ENCODE results near the gene EFCAB6. TPM values are rescaled to one million over a fixed set of nuclear protein-coding genes. Genes with fewer than 3 reads are reported as not detected.

The EFCAB6 gene
- total and polyA plus RNA-seq, 10 of the 15 experiments (the other 5 are each of a cell fraction or from before 2014, with no cell fraction given) = 0.05 to 0.42 (median 0.19) TPM

DNA sequence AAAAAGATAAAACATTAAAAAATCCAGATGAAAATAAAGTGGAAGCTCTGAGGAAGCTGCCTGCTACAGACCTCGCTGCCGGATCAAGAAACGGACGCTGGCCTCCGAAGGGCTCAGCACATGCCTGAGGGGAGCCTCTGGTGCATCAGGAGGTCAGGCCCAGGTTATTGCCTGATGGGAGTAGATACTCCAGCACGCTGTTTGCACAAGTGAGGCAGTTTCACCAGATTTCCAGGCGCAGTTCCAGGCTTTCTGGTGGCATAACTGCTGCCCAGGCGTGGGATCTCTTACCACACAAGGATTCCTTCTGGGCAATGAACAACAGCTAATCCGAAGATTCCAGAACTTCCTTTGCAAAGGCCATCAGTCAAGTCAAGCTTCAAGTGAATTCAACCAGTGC is 246.1 kb downstream of the EFCAB6 start (continued):
- TF ChIP-seq, protein P1, sequence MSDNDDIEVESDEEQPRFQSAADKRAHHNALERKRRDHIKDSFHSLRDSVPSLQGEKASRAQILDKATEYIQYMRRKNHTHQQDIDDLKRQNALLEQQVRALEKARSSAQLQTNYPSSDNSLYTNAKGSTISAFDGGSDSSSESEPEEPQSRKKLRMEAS (IDR thresholded peaks at IDR 0.05; ENCODE audit: low read depth, low read length) = no peak
- TF ChIP-seq ZNF384 (IDR thresholded peaks at IDR 0.05; ENCODE audit: borderline replicate concordance, low read depth, low read length) (no peak), TCF7 (IDR thresholded peaks at IDR 0.05; ENCODE audit: borderline replicate concordance) (no peak), YY1 (IDR thresholded peaks at IDR 0.05; ENCODE audit: low read depth, low read length) (no peak), CEBPB (IDR thresholded peaks at IDR 0.05; ENCODE audit: borderline replicate concordance in 1 of 2, low read depth in 2 of 2, low read length in 2 of 2) (no peak)
- TF ChIP-seq, protein P2, sequence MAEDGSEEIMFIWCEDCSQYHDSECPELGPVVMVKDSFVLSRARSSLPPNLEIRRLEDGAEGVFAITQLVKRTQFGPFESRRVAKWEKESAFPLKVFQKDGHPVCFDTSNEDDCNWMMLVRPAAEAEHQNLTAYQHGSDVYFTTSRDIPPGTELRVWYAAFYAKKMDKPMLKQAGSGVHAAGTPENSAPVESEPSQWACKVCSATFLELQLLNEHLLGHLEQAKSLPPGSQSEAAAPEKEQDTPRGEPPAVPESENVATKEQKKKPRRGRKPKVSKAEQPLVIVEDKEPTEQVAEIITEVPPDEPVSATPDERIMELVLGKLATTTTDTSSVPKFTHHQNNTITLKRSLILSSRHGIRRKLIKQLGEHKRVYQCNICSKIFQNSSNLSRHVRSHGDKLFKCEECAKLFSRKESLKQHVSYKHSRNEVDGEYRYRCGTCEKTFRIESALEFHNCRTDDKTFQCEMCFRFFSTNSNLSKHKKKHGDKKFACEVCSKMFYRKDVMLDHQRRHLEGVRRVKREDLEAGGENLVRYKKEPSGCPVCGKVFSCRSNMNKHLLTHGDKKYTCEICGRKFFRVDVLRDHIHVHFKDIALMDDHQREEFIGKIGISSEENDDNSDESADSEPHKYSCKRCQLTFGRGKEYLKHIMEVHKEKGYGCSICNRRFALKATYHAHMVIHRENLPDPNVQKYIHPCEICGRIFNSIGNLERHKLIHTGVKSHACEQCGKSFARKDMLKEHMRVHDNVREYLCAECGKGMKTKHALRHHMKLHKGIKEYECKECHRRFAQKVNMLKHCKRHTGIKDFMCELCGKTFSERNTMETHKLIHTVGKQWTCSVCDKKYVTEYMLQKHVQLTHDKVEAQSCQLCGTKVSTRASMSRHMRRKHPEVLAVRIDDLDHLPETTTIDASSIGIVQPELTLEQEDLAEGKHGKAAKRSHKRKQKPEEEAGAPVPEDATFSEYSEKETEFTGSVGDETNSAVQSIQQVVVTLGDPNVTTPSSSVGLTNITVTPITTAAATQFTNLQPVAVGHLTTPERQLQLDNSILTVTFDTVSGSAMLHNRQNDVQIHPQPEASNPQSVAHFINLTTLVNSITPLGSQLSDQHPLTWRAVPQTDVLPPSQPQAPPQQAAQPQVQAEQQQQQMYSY (CRISPR knock-in tag; IDR thresholded peaks at IDR 0.05) = no peak

DNA sequence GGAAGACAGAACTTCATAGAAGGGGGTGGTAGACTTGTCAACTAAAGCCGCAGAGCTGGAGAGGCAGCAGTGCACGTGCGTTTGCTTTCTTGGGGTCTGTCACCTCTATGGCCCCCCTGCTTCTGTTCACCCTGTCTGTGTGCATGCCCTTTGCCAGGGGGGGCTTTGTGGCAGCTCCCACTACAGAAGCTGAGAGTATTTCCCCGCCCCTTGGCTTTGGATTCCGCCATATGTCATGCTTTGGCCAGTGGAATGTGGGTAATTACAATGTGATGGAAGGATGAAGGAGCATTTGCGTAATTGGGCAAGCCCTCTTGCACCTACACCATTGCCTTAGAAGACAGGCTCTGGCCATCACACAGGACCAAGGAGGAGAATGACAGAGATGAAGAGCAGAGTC is 247.2 kb downstream of the EFCAB6 start:
- H3K79me2 ChIP-seq (ENCODE audit: control insufficient read depth, insufficient read depth, low read length) = no peaks in the 10 kb centered on the region
- BruUV-seq (replicated peaks) = no TSS peak
- FAIRE-seq (no peak), ATAC-seq (no peak), DNase-seq (ENCODE audit: low read depth, low spot score) (no peak)
- CTCF ChIA-PET = interaction anchor here (1.3 kb wide), 1 partner anchor 320 kb away, joined by 3 read pairs; no protein-coding TSS in a partner anchor
- whole genome bisulfite sequencing (ENCODE audit: insufficient coverage, insufficient replicate concordance, low lambda C conversion rate, missing lambda C conversion rate) = 45% methylated on average over 6 of the region's 6 CpGs
- RAD21 ChIA-PET (ENCODE audit: unreplicated experiment) = no interaction called here
- H3K4me1 ChIP-seq (ENCODE audit: control insufficient read depth, insufficient read depth, low read length) = no peaks in the 10 kb centered on the region
- H3K4me2 ChIP-seq (ENCODE audit: control insufficient read depth, insufficient read depth) = no peak overlapping the region
- H3K4me3 ChIP-seq = no peak overlapping the region
- no peaks in the 10 kb centered on the region for H3K36me3 ChIP-seq (ENCODE audit: control insufficient read depth in 2 of 2, insufficient read depth in 2 of 2, low read length in 1 of 2)
- intact Hi-C loops (cut with micrococcal nuclease; ENCODE audit: unreplicated experiment) (no loop called here), in situ Hi-C loops (cut with MboI) (no loop called here)
- TF ChIP-seq, protein P3, sequence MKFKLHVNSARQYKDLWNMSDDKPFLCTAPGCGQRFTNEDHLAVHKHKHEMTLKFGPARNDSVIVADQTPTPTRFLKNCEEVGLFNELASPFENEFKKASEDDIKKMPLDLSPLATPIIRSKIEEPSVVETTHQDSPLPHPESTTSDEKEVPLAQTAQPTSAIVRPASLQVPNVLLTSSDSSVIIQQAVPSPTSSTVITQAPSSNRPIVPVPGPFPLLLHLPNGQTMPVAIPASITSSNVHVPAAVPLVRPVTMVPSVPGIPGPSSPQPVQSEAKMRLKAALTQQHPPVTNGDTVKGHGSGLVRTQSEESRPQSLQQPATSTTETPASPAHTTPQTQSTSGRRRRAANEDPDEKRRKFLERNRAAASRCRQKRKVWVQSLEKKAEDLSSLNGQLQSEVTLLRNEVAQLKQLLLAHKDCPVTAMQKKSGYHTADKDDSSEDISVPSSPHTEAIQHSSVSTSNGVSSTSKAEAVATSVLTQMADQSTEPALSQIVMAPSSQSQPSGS (IDR thresholded peaks at IDR 0.05; ENCODE audit: low read length) = no peak
- TF ChIP-seq ZNF24 (IDR thresholded peaks at IDR 0.05) (no peak), SIX5 (IDR thresholded peaks at IDR 0.05; ENCODE audit: low read depth, low read length, severe bottlenecking) (no peak)
- H3K27me3 ChIP-seq (replicated peaks in 1 of 2; ENCODE audit: control insufficient read depth in 2 of 2, insufficient read depth in 2 of 2, low read length in 1 of 2) = no peaks in the 10 kb centered on the region
- no peaks in the 10 kb centered on the region for H4K20me1 ChIP-seq (ENCODE audit: control insufficient read depth, insufficient read depth)
- H3K27ac ChIP-seq (ENCODE audit: control insufficient read depth, insufficient read depth) = no peak overlapping the region
- H3K9me3 ChIP-seq (replicated peaks; ENCODE audit: control insufficient read depth, insufficient read depth, low read length) = no peaks in the 10 kb centered on the region
- no peak overlapping the region for H3K9ac ChIP-seq (ENCODE audit: control insufficient read depth, insufficient read depth, low read length)
- SMC1A ChIA-PET (ENCODE audit: uncharacterized antibody, unreplicated experiment) = no interaction called here
- H2AFZ ChIP-seq (ENCODE audit: control insufficient read depth, low read depth, low read length) = no peak overlapping the region
- POLR2A ChIA-PET = interaction anchor here (0.7 kb wide), 1 partner anchor 102 kb away, joined by 4 read pairs; no protein-coding TSS in a partner anchor

All from GM12878 (cell line).